ENCODE data around the gene DHCR24. TPM values are rescaled to one million over a fixed set of nuclear protein-coding genes. Genes with fewer than 3 reads are reported as not detected.

The DHCR24 gene
- total RNA-seq, 6 experiments from 2014 or later = 39.3 to 88.4 (median 74.8) TPM

DNA sequence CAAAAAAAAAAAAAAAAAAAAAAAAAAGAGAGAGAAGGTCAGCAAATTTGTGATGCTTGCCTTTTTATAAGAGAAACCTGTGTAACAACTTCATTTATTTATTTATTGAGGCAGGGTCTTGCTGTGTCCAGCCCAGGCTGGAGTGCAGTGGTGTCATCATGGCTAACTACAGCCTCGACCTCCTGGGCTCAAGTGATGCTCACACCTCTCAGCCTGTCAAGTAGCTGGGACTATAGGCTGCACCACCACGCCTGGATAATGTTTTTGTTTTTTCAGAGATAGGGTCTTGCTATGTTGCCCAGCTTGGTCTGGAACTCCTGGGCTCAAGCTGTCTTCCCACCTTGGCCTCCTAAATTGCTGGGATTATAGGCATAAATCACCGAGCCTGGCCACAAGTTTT lies 42.4 kb downstream of the DHCR24 start:
- peaks cover 8% of the 10 kb centered on the region for H3K4me1 Mint-ChIP-seq (ENCODE audit: low read depth)
- peaks cover 3% of the 10 kb centered on the region; the same call in 1 of the 2 replicates for H3K27me3 Mint-ChIP-seq (ENCODE audit: insufficient read depth)
- TF ChIP-seq CTCF (IDR thresholded peaks at IDR 0.05) = no peak

DNA sequence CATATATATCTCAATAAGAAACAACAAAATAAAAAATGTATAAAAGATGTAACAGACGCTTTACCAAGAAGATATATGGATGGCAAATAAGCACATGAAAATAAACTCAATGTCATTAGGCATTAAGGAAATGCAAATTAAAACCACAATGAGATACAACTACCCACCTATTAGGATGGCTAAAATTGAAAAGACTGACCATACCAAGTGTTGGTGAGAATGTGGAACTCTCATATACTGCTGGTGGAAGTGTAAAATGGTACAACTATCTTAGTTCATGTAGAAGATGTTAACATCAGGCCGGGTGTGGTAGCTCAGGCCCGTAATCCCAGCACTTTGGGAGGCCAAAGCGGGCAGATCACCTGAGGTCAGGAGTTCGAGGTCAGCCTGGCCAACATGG lies 43.5 kb downstream of the DHCR24 start:
- Mint-ChIP-seq H3K4me3 (no peak overlapping the region), H3K36me3 (ENCODE audit: low read depth) (no peaks in the 10 kb centered on the region), H3K27ac (no peak overlapping the region), H3K9me3 (no peaks in the 10 kb centered on the region), H3K27me3 (ENCODE audit: insufficient read depth) (peaks cover 7% of the 10 kb centered on the region; the same call in 1 of the 2 replicates), H3K4me1 (ENCODE audit: low read depth) (no peaks in the 10 kb centered on the region)
- no peak for DNase-seq
- TF ChIP-seq CTCF (IDR thresholded peaks at IDR 0.05) = no peak

More for the DNA sequence above, 42.4 kb downstream of the DHCR24 start:
- H3K36me3 Mint-ChIP-seq (ENCODE audit: low read depth) = peaks cover 6% of the 10 kb centered on the region; the same call in 1 of the 2 replicates
- no peak overlapping the region for H3K27ac Mint-ChIP-seq
- no peaks in the 10 kb centered on the region for H3K9me3 Mint-ChIP-seq
- DNase-seq = no peak
- H3K4me3 Mint-ChIP-seq = no peak overlapping the region

GRCh38 chr1:54842963-54843362 lies 44.0 kb downstream of the DHCR24 start:
- H3K9me3 Mint-ChIP-seq = no peaks in the 10 kb centered on the region
- H3K4me1 Mint-ChIP-seq (ENCODE audit: low read depth) = no peaks in the 10 kb centered on the region
- H3K27me3 Mint-ChIP-seq (ENCODE audit: insufficient read depth) = peaks cover 7% of the 10 kb centered on the region; the same call in 1 of the 2 replicates
- DNase-seq = no peak
- H3K4me3 Mint-ChIP-seq = no peak overlapping the region
- H3K36me3 Mint-ChIP-seq (ENCODE audit: low read depth) = no peaks in the 10 kb centered on the region
- TF ChIP-seq CTCF (IDR thresholded peaks at IDR 0.05) = no peak
- no peak overlapping the region for H3K27ac Mint-ChIP-seq

DNA sequence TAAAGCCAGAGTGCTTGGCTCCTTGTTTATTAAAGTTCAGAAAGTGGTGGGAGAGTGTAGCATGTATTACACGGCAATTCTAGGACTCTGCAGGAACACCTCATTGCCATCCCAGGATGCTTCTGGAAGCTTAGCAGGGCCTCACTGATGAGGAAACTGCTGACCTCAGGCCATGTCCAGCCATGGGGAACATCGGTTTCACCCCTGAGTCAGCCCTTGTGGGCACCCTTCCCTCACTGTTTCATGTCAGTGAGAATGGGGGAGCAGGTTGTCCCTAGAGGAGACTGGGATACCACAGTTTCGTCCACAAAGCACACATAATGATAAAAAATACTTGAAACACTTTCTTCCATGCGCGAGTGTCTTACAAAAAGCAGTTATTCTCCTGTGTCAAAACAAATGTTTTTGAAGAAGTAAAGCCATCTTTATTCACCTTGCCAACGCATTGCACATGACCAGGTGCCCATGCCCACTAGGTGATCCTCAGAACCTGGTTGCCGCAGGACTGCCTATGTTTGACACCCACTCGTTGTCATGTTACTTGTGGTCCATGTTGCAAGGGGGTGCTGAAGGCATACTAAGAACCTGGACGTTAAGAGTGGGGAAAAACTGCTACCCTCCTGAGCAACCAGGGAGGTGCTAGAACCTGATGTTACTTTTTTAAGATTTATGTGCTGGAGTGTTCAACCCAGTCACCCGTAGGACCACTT lies 44.6 kb downstream of the DHCR24 start:
- H3K9me3 Mint-ChIP-seq = no peaks in the 10 kb centered on the region
- no peak overlapping the region for H3K4me3 Mint-ChIP-seq
- H3K4me1 Mint-ChIP-seq (ENCODE audit: low read depth) = no peaks in the 10 kb centered on the region
- H3K27me3 Mint-ChIP-seq (ENCODE audit: insufficient read depth) = peaks cover 7% of the 10 kb centered on the region; the same call in 1 of the 2 replicates
- no peak for DNase-seq
- H3K27ac Mint-ChIP-seq = no peak overlapping the region
- no peak for TF ChIP-seq CTCF (IDR thresholded peaks at IDR 0.05)
- no peaks in the 10 kb centered on the region for H3K36me3 Mint-ChIP-seq (ENCODE audit: low read depth)

- no peak for TF ChIP-seq CTCF (IDR thresholded peaks at IDR 0.05)
- no peaks in the 10 kb centered on the region for H3K36me3 Mint-ChIP-seq (ENCODE audit: low read depth)
- H3K4me1 Mint-ChIP-seq (ENCODE audit: low read depth) = no peaks in the 10 kb centered on the region
- peaks cover 25% of the 10 kb centered on the region for H3K27me3 Mint-ChIP-seq (ENCODE audit: insufficient read depth)
- no peak for DNase-seq
- H3K4me3 Mint-ChIP-seq = no peak overlapping the region
- no peaks in the 10 kb centered on the region for H3K9me3 Mint-ChIP-seq
- no peak overlapping the region for H3K27ac Mint-ChIP-seq
Observed at GRCh38 chr1:54839824-54840223, 47.2 kb downstream of the DHCR24 start.
